Measurements from ENCODE around the gene ALDH3B2.

Gene ALDH3B2

GRCh38 chr11:67612751-67613150 lies 61.7 kb downstream of the ALDH3B2 start:
- DNase-seq, result no peak
